IPS-18a (cell line): ENCODE measurements around the gene CACNA1D.

ENCODE experiments used
- H3K27ac ChIP-seq: one replicate; pipeline ENCODE4 v1.5.1; 2013; ENCODE audit warnings: low read length
- H3K27me3 ChIP-seq: one replicate; pipeline ENCODE4 v1.6.1; 2013; ENCODE audit warnings: mild to moderate bottlenecking, low read length; ENCODE audit not compliant: control insufficient read depth, insufficient read depth
- H3K36me3 ChIP-seq: one replicate; pipeline ENCODE4 v1.6.1; 2013; ENCODE audit warnings: low read depth, low read length; ENCODE audit not compliant: control insufficient read depth
- H3K4me1 ChIP-seq: one replicate; pipeline ENCODE4 v1.6.1; 2013; ENCODE audit warnings: low read depth, low read length; ENCODE audit not compliant: control insufficient read depth
- H3K4me3 ChIP-seq: one replicate; pipeline ENCODE4 v1.5.1; 2013; ENCODE audit warnings: low read length
- H3K9ac ChIP-seq: one replicate; pipeline ENCODE4 v1.6.1; 2013; ENCODE audit warnings: mild to moderate bottlenecking, low read length, moderate library complexity
- H3K9me3 ChIP-seq: one replicate; pipeline ENCODE4 v1.6.1; 2013; ENCODE audit warnings: low read depth, low read length; ENCODE audit not compliant: control insufficient read depth

CACNA1D gene

DNA sequence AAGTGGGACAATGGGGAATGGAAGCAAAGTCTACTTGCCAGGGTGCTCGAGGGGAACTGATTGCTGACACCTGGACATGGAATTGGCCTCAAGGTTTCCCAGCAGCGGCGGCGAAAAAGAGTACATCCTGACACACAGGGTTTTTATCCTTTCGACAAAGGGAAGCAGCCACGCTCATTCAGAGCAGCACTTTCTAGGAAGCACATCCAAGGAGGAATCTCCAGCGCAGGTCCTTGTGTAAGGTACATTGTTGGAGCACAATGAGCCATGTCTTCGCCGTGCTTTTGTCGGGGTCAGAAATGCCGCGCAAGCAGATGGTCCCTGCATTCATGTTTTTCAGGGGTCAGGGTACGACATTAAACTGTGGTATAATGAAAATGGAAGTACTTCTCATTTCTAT, 16.8 kb downstream of the CACNA1D start:
- Histone ChIP-seq H3K4me3 (no peak overlapping the region), H3K36me3 (no peaks in the 10 kb centered on the region), H3K9ac (no peak overlapping the region), H3K27ac (no peak overlapping the region), H3K27me3 (peaks cover 20% of the 10 kb centered on the region), H3K9me3 (no peaks in the 10 kb centered on the region), H3K4me1 (peaks cover 17% of the 10 kb centered on the region)

DNA sequence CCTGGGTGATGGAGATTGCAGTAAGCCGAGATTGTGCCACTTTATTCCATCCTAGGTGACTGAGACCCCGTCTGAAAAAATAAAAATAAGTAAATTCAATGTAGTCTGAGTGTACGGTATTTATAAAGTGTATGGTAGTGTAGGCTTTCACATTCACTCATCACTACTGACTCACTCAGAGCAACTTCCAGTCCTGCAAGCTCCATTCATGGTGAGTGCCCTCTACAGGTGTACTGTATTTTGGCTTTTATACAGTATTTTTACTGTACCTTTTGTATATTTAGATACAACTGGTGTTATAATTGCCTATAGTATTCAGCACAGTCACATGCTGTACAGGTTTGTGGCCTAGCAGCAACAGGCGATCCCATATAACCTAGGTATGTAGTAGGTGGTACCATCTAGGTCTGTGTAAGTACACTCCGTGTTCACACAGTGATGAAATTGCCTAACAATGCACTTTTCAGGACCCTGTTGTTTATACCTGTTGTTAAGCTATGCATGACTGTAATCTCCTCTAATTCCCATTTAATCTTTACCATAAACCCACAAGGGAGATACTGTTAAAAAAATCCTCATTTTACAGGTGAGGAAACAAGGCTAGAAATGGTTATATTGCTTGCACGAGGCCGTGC, 19.3 kb downstream of the CACNA1D start:
- peaks cover 20% of the 10 kb centered on the region for H3K27me3 ChIP-seq
- no peak overlapping the region for H3K9ac ChIP-seq
- H3K36me3 ChIP-seq: no peaks in the 10 kb centered on the region
- H3K27ac ChIP-seq: no peak overlapping the region
- no peaks in the 10 kb centered on the region for H3K9me3 ChIP-seq
- H3K4me3 ChIP-seq: no peak overlapping the region
- peaks cover 17% of the 10 kb centered on the region for H3K4me1 ChIP-seq

DNA sequence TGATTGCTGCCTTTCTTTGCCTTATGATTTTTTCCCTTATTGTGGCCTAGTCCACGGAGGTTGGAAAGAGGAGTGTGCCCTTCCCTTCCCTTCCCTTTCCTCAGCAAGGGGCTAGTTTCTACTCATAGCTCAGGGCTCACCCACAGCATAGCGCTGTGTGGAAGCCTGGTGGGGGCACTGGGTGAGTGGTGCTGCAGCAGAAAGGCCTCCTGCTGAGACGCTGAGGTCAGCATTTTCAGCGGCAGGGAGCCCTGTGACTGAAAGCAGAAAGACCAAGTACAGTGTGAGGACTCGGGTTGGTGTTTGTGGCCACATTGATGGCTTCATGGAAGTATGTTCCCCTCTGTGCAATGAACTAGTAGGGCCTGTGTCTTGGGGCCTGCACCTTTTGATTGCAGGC, 21.9 kb downstream of the CACNA1D start:
- Histone ChIP-seq H3K9me3 (no peaks in the 10 kb centered on the region), H3K9ac (no peak overlapping the region), H3K4me3 (no peak overlapping the region), H3K27ac (no peak overlapping the region), H3K36me3 (no peaks in the 10 kb centered on the region), H3K27me3 (peaks cover 14% of the 10 kb centered on the region), H3K4me1 (peaks cover 7% of the 10 kb centered on the region)

DNA sequence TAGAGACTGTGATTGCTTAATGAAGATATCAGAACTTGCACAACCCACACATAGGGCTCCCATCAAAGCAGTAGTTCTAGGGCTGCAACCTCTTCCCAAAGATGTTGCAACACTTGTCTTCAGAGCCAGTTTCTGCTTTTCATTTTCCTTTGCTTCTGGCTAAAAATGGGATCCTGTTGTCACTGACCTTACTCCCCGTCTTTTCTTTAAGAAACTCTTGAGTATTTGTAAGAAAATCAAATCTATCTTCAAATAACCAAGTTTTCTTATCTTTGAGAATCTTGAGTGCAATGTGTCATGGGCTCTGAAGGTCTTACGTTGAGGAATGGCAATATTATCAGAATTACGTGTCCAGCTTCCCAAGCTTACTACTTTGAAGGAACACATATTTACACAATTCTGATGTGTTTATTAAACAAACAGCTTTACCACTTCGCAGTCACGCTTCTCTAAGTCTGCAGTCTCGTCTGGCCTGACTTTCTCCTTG, 24.1 kb downstream of the CACNA1D start:
- no peaks in the 10 kb centered on the region for H3K36me3 ChIP-seq
- H3K27me3 ChIP-seq: no peaks in the 10 kb centered on the region
- H3K4me3 ChIP-seq: no peak overlapping the region
- H3K27ac ChIP-seq: no peak overlapping the region
- no peak overlapping the region for H3K9ac ChIP-seq
- H3K9me3 ChIP-seq: no peaks in the 10 kb centered on the region
- H3K4me1 ChIP-seq: peaks cover 4% of the 10 kb centered on the region

DNA sequence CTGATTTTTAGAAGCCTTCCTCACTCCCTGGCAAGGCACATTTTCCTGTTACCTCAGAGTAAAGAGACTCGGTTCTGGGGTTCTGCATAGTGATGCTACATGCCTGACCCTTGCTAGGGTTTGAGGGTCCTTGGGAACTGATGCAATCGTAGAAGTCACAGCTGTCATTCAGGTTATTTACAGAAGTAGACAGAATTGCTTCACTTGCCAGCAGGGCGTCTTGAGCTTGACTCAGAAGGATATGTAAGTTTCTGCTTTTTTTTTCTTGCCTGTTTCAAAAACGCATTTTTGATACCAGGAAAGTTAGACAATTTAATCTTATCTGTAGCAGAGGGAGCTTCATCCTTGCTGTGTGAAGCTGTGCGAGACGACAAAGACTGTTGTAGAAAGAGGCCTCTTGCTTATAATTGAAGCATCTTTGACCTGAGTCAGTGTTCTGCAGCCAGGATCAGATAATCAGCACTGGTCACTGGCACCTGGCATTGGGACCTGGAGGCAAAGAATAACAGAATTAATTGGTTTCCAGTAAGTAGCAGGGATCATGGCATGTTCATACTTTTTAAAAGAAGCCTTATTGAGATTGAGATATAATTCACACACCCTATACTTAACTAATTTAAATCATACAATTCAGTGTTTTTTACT, 24.8 kb downstream of the CACNA1D start:
- no peaks in the 10 kb centered on the region for H3K4me1 ChIP-seq
- no peak overlapping the region for H3K9ac ChIP-seq
- no peaks in the 10 kb centered on the region for H3K36me3 ChIP-seq
- H3K27me3 ChIP-seq: no peaks in the 10 kb centered on the region
- H3K4me3 ChIP-seq: no peak overlapping the region
- H3K9me3 ChIP-seq: no peaks in the 10 kb centered on the region
- H3K27ac ChIP-seq: no peak overlapping the region

DNA sequence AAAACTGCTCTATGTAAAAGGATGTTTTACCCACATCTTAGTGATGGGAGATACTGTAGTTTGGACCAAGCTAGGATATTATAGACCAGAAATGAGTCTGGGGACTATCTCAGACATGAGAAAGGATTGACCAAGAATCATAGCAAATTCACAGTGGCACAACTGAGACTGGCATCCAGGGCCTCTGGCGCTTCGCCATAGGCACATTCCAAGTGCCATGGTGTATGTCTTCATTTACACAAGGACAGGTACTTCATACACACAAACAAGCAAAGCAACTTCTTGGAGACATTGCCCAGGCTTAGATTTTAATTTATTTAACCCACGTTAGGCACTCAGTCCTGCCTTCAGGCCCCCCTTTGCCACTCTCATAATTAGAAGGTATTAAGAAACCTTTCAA, 28.9 kb downstream of the CACNA1D start:
- Histone ChIP-seq H3K27me3 (no peaks in the 10 kb centered on the region), H3K27ac (no peak overlapping the region), H3K9me3 (no peaks in the 10 kb centered on the region), H3K4me3 (no peak overlapping the region), H3K9ac (no peak overlapping the region), H3K36me3 (no peaks in the 10 kb centered on the region), H3K4me1 (no peaks in the 10 kb centered on the region)

DNA sequence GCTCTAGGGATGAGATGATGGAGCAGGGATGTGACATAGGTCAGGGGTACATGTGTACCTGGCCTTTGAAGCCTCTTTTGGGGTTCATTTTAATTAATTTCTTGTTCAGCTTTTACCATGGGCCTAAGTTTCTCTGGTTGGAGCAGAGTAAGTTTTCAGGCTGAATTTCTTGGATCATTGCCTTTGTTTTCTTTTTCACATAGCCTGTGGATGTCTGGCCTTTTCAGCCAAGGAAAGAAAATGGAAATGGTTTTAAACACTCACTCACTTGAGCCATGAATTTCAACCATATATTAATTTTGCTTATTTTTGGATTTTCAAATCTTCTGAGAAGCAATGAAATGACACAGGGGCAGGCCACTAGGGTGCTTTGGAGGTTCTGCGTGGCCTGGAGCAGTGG, 30.2 kb downstream of the CACNA1D start:
- no peaks in the 10 kb centered on the region for H3K4me1 ChIP-seq
- no peak overlapping the region for H3K27ac ChIP-seq
- no peak overlapping the region for H3K4me3 ChIP-seq
- no peaks in the 10 kb centered on the region for H3K9me3 ChIP-seq
- no peaks in the 10 kb centered on the region for H3K36me3 ChIP-seq
- no peaks in the 10 kb centered on the region for H3K27me3 ChIP-seq
- H3K9ac ChIP-seq: no peak overlapping the region

DNA sequence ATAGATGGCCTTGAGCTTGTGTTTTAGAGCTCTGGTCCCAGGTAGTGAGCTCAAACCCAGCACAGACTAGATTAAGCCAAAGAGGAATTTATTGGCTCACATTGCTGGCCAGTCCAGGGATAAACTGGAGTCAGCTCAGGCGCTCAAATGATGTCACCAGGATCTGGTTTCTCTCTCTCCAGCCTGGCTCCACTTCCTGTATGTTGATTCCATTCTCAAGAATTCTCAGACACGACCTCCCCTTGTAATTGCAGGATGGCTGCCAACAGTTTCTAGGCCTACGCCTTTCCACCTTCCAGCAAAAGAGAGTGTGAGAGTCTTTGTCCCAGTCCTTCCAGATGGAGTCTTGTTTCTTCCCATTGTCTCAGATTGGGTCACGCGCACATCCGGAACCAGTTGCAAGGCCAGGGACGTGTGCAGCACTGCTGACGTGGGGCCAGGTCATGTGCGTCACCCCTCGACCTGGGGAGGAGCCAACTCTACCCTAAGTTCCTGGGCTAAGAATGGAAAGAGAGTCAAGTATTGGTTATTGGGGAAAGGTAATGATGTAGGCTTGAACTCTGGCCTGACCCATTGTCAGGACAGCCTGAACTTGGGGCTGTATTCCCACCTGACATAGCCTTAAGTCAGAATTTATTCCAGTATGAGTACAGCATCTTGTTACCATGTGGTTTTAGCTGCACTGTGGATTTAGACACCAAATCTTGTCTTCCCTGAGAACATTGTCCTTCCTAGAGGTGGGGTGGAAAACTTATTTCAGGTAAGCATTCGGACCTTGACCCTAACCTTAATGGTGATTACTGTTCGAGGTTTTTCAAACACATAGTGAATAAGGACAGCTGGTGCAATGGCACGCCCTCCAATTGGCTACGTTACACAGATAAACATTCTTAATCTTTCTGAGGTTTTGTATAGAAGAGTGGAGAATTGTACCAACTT, 31.6 kb downstream of the CACNA1D start:
- H3K4me3 ChIP-seq: no peak overlapping the region
- H3K9me3 ChIP-seq: no peaks in the 10 kb centered on the region
- H3K27me3 ChIP-seq: no peaks in the 10 kb centered on the region
- H3K4me1 ChIP-seq: peaks cover under 1% of the 10 kb centered on the region
- H3K36me3 ChIP-seq: no peaks in the 10 kb centered on the region
- no peak overlapping the region for H3K9ac ChIP-seq
- H3K27ac ChIP-seq: no peak overlapping the region

DNA sequence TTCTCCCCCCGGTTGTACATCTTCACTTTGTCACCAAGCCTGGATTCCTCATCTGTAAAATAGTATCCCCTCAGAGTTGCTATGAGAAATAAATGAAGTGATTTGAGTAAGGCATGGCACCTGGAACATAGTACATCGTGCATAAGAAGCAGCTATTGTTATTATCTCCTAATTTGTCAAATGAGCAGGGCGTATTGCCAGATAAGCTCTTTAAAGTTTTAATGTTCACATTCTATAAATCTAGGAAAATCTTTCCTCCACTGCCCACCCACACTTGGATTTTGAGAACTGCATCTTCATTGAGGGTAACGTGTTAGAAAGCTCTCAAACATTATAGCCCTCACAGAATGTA, 32.3 kb downstream of the CACNA1D start:
- no peak overlapping the region for H3K27ac ChIP-seq
- H3K4me3 ChIP-seq: no peak overlapping the region
- peaks cover 3% of the 10 kb centered on the region for H3K4me1 ChIP-seq
- H3K9me3 ChIP-seq: no peaks in the 10 kb centered on the region
- H3K9ac ChIP-seq: no peak overlapping the region
- H3K27me3 ChIP-seq: no peaks in the 10 kb centered on the region
- H3K36me3 ChIP-seq: no peaks in the 10 kb centered on the region

DNA sequence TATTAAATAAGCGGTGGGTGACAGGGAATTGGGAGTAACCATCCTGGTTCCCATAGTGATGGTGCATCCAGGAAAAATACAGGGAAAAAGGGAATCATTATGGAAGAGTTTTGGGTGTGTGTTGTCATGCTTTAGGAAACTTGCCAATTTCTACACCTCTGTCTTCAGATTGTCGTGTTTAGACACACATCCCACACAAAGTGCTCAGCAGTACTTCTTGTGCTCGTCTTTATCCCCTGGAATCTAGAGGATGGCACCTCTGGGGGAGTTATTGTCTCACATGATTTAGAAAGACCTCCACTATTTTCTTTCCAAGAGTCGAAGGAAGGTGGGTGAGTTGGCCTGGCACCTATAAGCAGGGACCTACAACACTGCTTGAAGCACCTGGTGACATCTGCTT, 35.8 kb downstream of the CACNA1D start:
- Histone ChIP-seq H3K4me3 (no peak overlapping the region), H3K27ac (no peak overlapping the region), H3K9ac (no peak overlapping the region), H3K27me3 (no peaks in the 10 kb centered on the region), H3K4me1 (peaks cover 10% of the 10 kb centered on the region), H3K36me3 (no peaks in the 10 kb centered on the region), H3K9me3 (no peaks in the 10 kb centered on the region)

DNA sequence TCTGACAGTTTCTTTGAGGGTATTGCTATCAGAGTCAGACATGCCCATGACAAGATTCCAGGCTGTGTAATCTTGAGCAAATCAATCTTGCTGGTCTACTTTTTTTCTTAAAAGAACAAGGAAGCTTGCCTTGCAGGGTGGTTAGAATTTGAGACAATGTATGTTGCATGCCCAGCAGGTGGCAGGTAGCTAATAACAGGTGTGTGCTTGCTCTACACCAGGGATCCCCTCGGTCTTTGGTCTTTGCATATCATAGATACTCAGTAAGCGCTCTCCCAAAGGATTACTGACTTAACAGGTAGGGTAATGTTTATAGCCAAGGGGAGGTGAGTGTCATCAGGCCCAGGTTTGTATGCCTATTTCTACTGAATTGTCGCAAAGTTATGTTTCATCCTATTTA, 37.3 kb downstream of the CACNA1D start:
- Histone ChIP-seq H3K27ac (no peak overlapping the region), H3K36me3 (no peaks in the 10 kb centered on the region), H3K9ac (no peak overlapping the region), H3K4me1 (peaks cover 10% of the 10 kb centered on the region), H3K9me3 (no peaks in the 10 kb centered on the region), H3K27me3 (no peaks in the 10 kb centered on the region), H3K4me3 (no peak overlapping the region)
